DND-41 (cell line): Measurements from ENCODE around the gene GTPBP4.

Source experiments
- ATAC-seq: fragments of 200-7000 bp; cut with Tn5 transposase; 3 replicates; pipeline ENCODE4 v1.9.1; 2021; ENCODE audit warnings: low read depth; ENCODE audit not compliant: insufficient read depth
- DNase-seq: peaks from one replicate; pipeline ENCODE4 v3.0.0-alpha.2; 2020
- H2AFZ ChIP-seq: 2 replicates; pipeline ENCODE4 v1.6.0; 2012; ENCODE audit warnings: low read depth, low read length
- H3K27ac ChIP-seq: 2 replicates; pipeline ENCODE4 v1.5.1; 2012; ENCODE audit warnings: low read length, inconsistent platforms
- H3K27me3 ChIP-seq: fragments of 200-600 bp; sonication (generic); 2 replicates; pipeline ENCODE4 v1.6.0; 2012; ENCODE audit warnings: low read length, mild to moderate bottlenecking, inconsistent platforms; ENCODE audit not compliant: insufficient read depth, poor library complexity
- H3K36me3 ChIP-seq: 2 replicates; pipeline ENCODE4 v1.5.1; 2012; ENCODE audit warnings: low read length, inconsistent platforms; ENCODE audit not compliant: insufficient read depth
- H3K4me1 ChIP-seq: 2 replicates; pipeline ENCODE4 v1.5.1; 2012; ENCODE audit warnings: mild to moderate bottlenecking, low read length; ENCODE audit not compliant: insufficient read depth
- H3K4me2 ChIP-seq: 2 replicates; pipeline ENCODE4 v1.6.0; 2012; ENCODE audit warnings: mild to moderate bottlenecking, moderate library complexity, low read length, inconsistent platforms; ENCODE audit not compliant: insufficient read depth
- H3K4me3 ChIP-seq, 2 experiments: fragments of 200-600 bp in 1 of 2; shearing (Covaris generic) in 1 of 2; 2 replicates each; pipeline ENCODE4 v1.5.1; 2012 to 2016; ENCODE audit warnings: inconsistent platforms in 2 of 2, low read length in 2 of 2, mild to moderate bottlenecking in 2 of 2, low read depth in 1 of 2, moderate library complexity in 1 of 2
- H3K79me2 ChIP-seq: 2 replicates; pipeline ENCODE4 v1.6.0; 2012; ENCODE audit warnings: low read length, inconsistent platforms; ENCODE audit not compliant: insufficient read depth
- H3K9ac ChIP-seq: 2 replicates; pipeline ENCODE4 v1.6.0; 2012; ENCODE audit warnings: low read depth, mild to moderate bottlenecking, inconsistent platforms, low read length, moderate library complexity
- H3K9me3 ChIP-seq: 2 replicates; pipeline ENCODE4 v1.5.1; 2012; ENCODE audit warnings: low read length, moderate library complexity, mild to moderate bottlenecking, inconsistent platforms; ENCODE audit not compliant: insufficient read depth, severe bottlenecking
- H4K20me1 ChIP-seq: 2 replicates; pipeline ENCODE4 v1.6.0; 2012; ENCODE audit warnings: low read length; ENCODE audit not compliant: insufficient read depth
- CTCF ChIP-seq: IDR thresholded peaks from 2 replicates; pipeline ENCODE4 v1.5.1; 2012; ENCODE audit warnings: borderline replicate concordance, low read length, moderate library complexity, mild to moderate bottlenecking; ENCODE audit not compliant: poor library complexity, severe bottlenecking; ENCODE audit errors: extremely low read depth
- EZH2 ChIP-seq: IDR thresholded peaks from 3 replicates; pipeline ENCODE4 v1.6.1; 2012; ENCODE audit warnings: borderline replicate concordance, low read depth, mild to moderate bottlenecking, moderate library complexity, low read length, inconsistent platforms; ENCODE audit not compliant: severe bottlenecking

Gene GTPBP4

GRCh38 chr10:958856-959255 lies 29.4 kb upstream of the GTPBP4 start:
- H3K27me3 ChIP-seq = peaks cover 6% of the 10 kb centered on the region
- H3K4me3 ChIP-seq = no peak overlapping the region
- no peaks in the 10 kb centered on the region for H3K36me3 ChIP-seq
- no peak overlapping the region for H3K4me2 ChIP-seq
- no peak overlapping the region for H3K27ac ChIP-seq
- no peaks in the 10 kb centered on the region for H4K20me1 ChIP-seq
- no peaks in the 10 kb centered on the region for H3K79me2 ChIP-seq
- H3K9me3 ChIP-seq = no peaks in the 10 kb centered on the region
- H3K9ac ChIP-seq = no peak overlapping the region
- DNase-seq (no peak), ATAC-seq (no peak)
- no peaks in the 10 kb centered on the region for H3K4me1 ChIP-seq
- TF ChIP-seq CTCF = no peak
- H2AFZ ChIP-seq = no peak overlapping the region

DNA sequence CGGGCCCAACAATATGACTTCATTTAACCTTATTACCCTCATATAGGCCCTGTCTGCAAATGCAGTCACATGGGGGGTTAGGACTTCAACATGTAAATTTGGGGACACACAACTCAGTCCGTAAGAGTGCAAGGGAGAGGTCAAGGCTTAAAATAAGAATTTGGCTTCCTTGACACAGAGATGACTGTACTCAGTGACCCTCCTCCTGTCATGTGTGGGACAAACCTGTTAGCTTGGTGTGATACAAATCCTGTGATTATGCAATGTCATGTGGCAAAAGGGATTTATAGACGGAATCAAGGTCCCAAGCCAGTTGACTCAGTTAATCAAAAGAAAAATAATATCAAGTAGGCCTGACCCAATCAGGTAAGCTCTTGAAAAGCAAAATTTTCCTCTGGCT lies 25.9 kb upstream of the GTPBP4 start:
- no peak for ATAC-seq

GRCh38 chr10:963186-963585 lies 25.0 kb upstream of the GTPBP4 start:
- TF ChIP-seq CTCF = no peak
- TF ChIP-seq EZH2 = no peak
- ATAC-seq = no peak
- H3K4me1 ChIP-seq = no peaks in the 10 kb centered on the region
- no peaks in the 10 kb centered on the region for H3K36me3 ChIP-seq
- H3K27ac ChIP-seq = no peak overlapping the region
- no peak for DNase-seq
- no peaks in the 10 kb centered on the region for H3K27me3 ChIP-seq
- H3K9me3 ChIP-seq = no peaks in the 10 kb centered on the region
- H3K79me2 ChIP-seq = no peaks in the 10 kb centered on the region
- no peak overlapping the region for H2AFZ ChIP-seq
- no peak overlapping the region for H3K4me3 ChIP-seq
- no peak overlapping the region for H3K4me2 ChIP-seq
- no peaks in the 10 kb centered on the region for H4K20me1 ChIP-seq
- H3K9ac ChIP-seq = no peak overlapping the region

More for the DNA sequence above, 25.9 kb upstream of the GTPBP4 start:
- Histone ChIP-seq H3K4me2 (no peak overlapping the region), H4K20me1 (no peaks in the 10 kb centered on the region), H3K36me3 (no peaks in the 10 kb centered on the region), H3K27me3 (no peaks in the 10 kb centered on the region), H3K9me3 (no peaks in the 10 kb centered on the region), H3K4me3 (no peak overlapping the region), H3K4me1 (no peaks in the 10 kb centered on the region), H3K79me2 (no peaks in the 10 kb centered on the region), H3K27ac (no peak overlapping the region), H2AFZ (no peak overlapping the region), H3K9ac (no peak overlapping the region)
- TF ChIP-seq EZH2 = no peak
- no peak for DNase-seq

- Histone ChIP-seq H3K4me1 (no peaks in the 10 kb centered on the region), H3K27ac (no peak overlapping the region), H3K9ac (no peak overlapping the region), H4K20me1 (no peaks in the 10 kb centered on the region), H3K79me2 (no peaks in the 10 kb centered on the region), H3K27me3 (no peaks in the 10 kb centered on the region), H2AFZ (no peak overlapping the region), H3K4me2 (no peak overlapping the region), H3K4me3 (no peak overlapping the region), H3K9me3 (no peaks in the 10 kb centered on the region), H3K36me3 (no peaks in the 10 kb centered on the region)
- DNase-seq (no peak), ATAC-seq (no peak)
- TF ChIP-seq EZH2 = no peak
These were observed 24.6 kb upstream of the GTPBP4 start for GRCh38 chr10:963655-964054.
